GM18498 (cell line): Measurements from ENCODE around the gene MEGF10.

Source experiments
- ATAC-seq: cut with Tn5 transposase; IDR thresholded peaks from one replicate; pipeline ENCODE4 v1.9.1; 2021; ENCODE audit warnings: mild to moderate bottlenecking, moderate library complexity; ENCODE audit not compliant: unreplicated experiment

The MEGF10 gene

DNA sequence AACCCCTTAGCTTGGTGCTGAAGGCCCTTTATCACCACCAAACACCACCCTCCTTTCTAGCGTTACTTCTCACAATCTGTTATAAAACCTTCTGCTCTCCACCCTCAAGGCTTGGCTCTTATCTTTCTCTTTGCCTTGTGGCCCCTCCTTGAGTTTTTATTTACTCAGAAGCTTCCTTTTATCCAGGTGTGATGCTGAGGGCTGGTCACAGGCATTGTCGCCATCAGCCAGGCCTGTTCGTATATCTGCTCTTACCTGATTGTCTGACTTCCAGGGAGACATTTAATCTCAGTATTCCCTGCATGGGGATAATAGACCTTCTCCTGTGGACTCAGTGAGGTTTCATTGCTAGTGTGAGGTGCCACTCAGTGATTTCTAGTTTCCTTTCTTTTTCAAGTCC is 34.2 kb downstream of the MEGF10 start:
- ATAC-seq, result no peak

DNA sequence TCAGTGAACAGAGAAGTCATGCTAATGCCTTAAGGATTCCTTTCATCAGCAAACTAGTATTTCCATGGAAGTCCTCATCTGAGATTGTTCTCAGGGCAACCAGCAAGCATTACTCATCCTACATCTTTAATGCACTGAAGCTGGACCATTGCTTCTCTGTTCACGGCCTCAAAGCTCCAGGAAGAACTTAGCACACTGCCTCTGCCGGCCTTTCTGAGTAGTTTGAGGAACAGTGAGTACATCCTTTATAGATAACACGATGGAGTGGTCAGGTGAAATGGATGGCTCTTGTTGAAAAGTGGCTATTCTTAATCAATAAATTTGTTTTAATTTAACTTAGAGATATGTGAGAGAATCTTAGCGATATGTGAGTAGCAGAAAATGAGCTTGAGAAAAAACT is 35.8 kb downstream of the MEGF10 start:
- no peak for ATAC-seq

DNA sequence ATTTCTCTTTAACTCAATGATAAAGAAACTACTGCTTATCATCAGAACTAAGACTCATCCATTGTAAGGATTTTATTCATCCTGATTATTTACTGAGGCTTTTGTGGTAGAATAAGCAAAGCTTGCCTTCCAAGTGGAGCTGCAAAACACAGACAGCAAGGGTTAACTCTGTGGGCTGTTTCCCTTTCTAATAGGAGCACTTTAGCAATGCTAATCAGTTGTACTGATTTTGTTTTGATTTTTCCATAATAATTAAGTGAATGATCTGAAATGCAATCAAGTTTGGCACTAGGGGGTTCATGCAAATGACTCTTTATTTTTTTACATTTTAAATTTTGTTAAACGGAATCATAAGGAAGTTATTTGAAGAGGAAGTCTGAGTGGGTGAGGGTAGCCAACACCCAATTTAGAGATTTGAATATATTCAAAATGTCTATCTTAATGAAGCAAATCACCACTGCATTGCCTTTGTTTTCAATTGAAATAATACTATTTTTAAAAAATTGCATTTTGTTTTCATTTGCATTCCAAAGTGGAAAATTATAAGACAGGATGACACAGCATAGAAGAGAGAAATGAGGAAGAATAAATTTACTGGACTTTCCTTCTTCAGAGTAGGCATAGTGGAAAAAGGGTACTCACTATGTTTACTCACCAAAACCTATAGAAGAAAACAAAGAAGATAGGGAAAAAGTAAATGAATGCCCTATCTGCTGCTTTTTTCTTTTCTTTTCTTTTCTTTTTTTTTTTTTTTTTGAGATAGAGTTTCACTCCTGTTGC is 36.6 kb downstream of the MEGF10 start:
- no peak for ATAC-seq

DNA sequence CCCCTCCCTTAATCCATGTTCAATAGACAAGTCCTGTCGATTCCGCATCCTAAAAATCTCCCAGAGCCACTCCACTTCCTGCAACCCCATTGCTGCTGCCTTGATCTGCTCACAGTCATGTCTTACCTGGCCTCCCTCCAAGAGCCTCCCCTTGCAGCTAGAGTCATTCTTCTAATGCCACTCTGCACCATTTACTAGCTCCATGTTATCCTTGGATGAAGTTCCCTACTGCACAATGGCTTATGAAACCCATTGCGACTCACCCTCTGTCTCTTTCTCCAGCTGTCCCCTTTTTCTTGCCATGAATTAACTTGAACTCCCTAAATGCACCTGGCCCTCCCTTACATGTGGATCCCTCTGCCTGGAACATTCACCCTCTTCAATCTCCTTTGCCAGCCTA is 39.5 kb downstream of the MEGF10 start:
- no peak for ATAC-seq

DNA sequence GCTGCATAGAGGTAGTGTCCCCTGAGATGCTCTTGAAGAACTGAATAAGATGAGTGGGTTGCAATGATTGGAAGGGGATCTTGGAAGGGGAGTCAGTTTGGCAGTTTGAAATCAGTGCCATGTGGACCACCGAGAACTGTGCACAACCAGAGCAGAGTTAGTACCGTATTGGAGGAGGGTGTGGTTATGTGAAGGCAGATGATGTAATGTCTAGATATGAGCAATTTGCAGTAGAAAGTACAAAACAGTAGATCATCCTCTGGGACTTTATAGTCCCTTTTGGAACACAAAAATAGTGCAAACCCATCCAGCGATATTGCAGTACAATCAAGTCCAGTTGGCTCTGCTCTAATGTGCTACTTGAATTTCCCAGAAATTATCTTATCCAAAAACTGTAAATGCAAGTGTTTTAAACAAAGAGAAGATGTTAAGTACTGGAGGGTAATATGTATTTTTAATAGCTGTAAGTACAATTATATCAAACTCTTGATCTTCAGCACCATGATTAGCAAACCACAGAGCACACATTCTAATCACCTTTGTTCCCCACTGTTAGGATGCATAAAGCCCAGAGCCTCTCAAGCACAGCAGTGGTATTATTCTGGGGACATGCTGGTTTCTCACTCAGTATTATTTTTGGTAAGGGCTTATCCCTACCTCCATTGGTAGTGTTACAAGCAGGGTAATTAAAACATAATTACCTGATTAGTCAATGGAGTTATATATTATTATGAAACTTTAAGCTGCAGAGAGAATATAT is 41.5 kb downstream of the MEGF10 start:
- no peak for ATAC-seq

DNA sequence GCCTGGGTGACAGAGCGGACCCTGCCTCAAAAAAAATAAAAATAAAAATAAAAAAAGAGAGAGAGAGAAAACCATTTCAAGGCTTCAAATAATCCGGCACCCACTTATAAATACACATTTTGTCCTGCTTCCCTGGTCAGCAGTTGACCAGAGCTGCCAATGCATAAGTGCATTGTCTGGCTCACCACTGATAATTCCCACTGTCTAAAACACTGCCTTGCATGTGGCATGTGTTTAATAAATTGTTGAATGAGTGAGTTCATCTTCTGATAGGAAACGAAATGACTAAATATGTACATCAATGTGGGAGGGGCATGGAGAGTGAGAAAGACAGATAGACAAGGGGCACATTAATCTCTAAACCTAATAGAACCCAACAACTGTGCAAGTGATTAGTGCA is 42.9 kb downstream of the MEGF10 start:
- no peak for ATAC-seq

DNA sequence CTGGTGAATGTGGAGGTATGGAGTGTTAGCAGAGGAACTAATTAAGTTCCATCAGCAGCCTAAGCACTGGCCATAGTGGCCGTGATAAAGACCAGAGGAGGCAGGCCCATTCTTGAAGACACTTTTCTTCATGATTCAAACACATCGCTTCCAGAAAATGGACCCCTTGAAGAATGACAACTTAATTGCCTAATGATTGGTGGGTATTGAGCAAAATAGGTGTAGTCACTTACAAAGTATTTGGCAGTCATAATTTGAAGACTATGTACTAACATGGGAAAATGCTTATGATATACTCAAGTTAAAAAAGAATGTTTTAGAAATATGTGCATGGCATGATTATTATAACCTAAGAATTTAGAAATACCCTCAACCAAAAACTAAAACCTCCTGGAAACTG is 44.8 kb downstream of the MEGF10 start:
- ATAC-seq, result no peak

DNA sequence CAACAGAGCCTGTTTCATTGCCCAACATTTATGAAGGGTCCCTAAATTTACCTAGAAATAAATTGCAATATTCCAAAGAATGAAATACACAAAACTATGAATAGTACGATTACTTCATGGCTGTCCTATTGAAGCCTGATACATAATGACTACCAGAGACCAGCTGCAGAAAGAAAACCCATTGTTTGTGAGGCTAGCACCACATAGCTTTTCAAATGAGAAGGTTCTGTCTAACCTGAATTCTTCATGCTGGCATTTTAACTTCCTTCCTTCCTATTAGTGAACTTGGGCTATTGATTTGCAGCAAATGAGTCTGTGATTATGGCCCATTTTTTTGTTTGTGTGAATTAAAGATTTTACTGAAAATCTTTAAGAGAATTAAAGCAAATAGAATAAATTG is 47.3 kb downstream of the MEGF10 start:
- ATAC-seq, result no peak

DNA sequence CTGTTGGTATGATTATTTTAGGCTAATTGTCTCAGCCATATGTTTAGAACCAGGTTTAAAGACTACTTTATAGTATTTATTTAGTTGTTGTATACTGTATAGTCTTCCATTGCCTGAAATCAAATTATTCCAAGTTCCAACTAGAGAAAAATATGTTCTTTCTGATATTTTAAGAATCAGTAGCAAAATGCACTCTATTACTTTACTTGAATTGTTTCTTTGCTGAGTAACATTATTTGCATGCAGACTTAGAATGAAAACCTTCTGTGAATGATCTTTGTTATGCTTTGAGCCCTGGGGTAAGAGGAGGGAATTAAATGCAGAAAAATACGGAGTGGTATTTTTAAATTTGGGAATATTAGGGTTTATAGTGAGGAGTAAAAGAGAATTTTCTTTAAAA is 47.9 kb downstream of the MEGF10 start:
- ATAC-seq, result no peak

DNA sequence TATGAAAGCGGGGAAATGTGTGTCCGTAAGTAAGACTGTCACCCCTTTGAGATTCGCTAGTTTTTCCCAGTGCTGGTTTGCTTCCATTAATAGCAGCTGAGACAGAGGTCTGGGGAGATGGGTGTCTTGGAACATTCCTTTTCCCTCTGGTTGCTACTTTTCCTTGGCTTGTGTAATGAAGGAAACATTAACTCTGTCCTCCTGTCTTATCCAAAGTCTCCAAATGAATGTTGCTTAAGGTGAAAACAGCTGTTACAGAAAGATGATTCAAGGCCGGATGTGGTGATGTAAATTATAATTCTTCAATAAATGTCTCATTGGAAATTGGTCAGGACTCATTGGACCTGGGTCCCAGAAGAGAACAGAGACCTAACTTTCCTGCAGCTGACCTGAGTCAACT is 50.0 kb downstream of the MEGF10 start:
- no peak for ATAC-seq

DNA sequence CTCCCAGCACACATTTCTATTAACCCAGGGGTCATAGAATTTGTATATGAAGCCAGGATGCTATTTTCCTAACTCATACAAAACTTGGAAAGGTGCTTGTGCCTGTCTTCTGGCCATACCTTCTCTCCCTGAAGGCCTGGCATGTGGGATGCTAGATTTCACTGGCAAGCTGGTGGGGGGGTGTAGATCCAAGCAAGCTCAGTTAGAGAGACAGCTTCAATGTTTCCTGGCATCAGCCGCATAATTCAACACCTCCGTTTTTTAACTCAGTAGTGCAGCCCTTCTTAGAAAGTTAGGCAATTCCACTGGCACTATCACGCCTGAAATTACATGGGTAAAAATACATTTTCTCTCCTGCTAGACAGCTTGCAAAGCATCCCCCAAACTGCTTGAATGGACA is 51.8 kb downstream of the MEGF10 start:
- ATAC-seq, result no peak

DNA sequence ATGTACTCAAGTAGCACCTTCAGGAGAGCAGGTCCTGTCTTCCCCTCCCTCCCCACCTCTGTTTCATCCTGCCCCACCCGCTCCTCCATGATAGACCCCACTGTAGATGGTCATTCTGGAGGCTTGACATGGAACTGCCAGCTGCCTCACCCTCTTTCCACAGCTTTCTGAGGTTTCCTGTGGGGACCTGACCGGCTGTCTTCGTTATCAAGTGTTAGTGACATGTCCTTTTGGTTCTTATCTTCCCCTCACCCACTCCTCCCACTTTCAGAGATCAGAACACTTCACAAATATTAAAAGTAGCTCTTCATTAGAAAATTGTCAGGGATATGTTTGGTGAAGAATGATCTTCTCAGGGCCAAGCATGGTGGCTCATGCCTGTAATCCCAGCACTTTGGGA is 52.7 kb downstream of the MEGF10 start:
- ATAC-seq, result no peak

DNA sequence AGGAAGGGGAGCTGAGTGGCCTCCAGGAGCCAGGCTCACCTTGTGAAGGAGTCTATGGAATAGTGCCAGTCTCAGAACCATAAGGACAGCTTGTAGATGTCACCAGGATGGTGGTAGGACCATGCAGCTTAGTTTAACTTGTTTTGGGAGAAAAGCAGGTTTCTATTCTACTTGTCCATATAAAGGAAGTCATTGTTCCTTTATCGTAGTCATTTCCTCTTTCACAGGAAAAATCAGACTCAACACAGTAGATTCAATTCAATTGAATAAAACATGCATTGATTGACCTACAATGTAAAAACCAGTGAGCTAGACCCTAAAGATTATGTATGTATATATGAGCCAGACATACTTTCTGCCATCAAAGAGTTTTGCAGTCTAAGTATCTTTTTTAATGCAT is 53.3 kb downstream of the MEGF10 start:
- ATAC-seq, result no peak

DNA sequence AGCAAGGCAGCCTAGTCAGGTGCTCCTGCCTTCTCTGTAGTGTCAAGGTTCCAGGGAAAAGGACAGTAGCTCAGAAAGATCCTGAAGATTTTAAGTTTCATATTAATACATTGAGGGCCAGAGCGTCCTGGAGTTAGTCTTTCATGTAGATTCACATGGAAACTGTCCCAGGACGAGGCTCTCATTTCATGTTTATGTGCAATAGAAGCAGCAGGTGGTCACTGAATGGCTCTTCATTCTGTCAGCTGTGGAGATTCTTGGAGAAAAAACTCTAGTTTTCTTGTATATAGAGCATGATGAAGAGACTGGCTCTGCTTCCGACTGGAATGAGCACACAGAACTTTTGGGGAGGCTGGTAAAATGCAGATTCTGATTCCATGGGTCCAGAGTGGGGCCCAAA is 54.3 kb downstream of the MEGF10 start:
- ATAC-seq, result no peak

DNA sequence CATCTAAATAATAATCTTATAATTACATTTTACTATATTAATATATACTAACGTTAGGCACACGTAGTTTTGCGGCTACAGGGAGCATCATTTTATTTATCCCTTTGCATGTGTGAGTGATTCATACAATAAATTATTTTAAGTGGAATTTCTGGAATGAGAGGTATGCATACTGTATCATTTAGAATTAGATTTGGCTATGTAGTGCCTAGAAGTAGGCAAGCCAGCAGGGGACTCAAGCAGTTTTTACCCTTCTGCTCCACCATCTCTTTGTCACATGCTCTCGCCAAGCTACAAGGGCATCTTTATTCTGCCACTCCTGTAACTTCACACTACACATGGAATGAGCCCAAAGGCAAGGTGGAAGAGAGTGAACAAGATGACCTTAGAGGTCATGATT is 60.8 kb downstream of the MEGF10 start:
- ATAC-seq, result no peak

DNA sequence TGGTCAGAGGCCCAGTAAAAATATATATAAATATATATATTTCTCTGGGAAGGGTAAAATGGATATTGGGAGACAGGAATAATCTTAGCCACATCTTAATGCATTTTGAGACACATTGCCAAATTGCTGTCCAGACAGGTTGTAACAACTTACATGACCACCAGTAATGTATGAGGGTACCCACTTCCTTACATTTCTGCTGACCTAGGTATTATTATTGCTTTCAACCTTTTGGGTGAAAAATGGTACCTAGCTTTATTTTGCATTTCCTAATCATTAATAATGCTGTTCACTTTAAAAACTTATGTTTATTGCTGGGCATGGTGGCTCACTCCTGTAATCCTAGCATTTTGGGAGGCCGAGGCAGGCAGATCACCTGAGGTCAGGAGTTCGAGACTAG is 61.5 kb downstream of the MEGF10 start:
- no peak for ATAC-seq

DNA sequence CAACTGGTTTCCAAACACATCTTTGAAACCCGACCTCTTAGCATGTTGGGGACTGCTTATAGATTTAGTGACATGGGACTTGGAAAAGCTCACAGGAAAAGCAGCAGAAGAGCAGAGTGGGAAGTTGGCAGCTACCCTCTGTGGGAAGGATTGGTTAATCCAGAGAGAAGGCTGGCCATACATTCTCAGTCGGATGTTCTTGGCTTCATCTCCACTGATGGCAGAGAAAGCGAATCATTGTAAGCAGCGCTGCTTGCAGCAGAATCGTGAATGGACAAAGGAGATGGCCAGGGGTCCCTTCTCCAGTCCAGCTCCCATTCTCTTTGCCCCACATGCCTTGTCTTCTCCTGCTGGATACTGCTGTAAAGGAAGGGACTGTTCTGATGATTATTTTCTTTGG is 62.7 kb downstream of the MEGF10 start:
- ATAC-seq, result no peak

DNA sequence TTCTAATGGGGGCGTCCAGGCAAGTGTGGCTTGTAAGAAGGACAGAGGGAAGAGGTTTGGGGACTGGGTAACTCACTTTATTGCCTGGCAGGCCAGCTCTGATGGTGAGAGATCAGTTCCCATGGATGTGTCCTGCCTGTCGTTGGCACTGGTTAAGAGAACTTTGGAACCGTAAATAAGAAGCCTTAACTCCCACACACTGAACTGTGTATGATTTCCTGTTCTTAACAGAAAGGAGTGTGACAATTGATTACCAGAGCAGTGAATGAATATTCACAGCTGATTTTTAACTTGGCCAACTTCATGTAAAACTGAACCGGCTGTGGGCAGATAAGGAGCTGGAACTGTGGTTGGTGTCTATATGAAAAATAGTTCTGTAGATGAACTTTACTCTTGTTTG is 63.2 kb downstream of the MEGF10 start:
- ATAC-seq, result no peak

DNA sequence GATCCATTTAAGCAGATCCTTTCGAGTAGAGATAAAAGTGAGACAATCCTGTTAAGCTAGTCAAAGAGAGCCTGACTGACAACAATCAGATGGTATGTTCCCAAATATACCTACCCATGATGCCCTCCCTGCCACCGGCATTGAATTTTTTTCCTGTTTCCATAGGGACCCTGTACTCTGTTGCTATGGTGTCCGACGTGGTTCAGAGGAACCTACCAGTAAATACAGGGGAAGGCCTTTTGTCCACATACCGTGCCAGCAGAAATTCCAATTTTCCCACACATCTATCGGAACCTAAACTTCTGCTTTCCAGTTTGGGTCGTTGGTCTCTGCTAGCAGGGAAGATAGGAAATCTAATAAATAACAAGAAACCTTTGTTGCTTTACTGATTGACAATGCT is 64.7 kb downstream of the MEGF10 start:
- ATAC-seq, result no peak

DNA sequence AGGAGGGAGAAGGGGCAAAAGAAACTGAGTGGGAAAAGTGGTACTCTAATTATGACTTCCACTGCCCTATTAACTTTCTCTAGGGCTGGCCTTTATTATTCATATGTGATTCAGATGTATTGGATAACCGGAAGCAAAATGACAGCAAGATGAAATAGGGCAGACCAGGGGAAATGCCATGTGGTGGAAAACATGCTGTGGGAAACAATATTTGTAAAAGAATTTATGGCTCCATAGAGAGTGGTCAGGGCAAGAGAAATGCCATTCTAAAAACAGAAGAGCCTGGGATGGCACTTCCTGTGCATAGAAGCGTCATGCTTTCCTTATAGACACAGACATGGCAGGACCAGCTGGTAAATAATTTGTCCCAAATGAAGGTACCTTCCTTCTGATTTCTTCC is 67.7 kb downstream of the MEGF10 start:
- ATAC-seq, result no peak

DNA sequence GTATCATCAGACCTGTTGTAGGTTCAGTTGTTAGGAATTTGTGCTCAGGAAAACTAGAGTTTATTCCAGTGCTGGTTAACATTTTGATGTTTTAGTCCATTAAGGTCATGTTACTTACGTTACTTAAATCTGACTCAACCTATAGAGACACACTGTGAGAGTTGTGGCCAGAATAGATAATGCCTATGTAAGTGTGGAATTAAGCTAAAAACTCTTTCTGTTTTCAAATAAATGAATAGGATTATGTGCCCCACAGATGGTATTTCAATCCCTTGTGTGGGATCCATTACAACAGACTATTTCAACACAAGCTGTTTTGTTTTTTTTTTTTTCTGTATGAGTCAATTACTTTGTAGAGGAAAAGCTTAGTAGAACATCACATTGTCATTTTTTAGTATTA is 68.1 kb downstream of the MEGF10 start:
- no peak for ATAC-seq

DNA sequence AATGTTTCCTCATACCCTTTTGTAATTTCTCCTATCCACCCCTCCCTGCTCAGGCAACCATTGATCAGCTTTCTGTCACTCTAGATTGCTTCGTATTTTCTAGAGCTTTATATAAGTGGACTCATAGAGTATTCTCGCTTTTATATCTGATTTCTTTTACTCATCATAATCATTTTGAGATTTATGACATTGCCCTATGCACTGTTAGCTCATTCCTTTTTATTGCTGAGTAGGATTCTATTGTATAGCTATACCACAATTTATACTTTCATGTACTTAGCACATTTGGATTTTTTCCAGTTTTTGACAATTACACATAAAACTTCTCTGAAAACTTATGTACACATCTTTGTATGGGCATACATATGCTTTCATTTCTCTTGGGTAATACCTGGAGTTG is 68.9 kb downstream of the MEGF10 start:
- ATAC-seq, result no peak

DNA sequence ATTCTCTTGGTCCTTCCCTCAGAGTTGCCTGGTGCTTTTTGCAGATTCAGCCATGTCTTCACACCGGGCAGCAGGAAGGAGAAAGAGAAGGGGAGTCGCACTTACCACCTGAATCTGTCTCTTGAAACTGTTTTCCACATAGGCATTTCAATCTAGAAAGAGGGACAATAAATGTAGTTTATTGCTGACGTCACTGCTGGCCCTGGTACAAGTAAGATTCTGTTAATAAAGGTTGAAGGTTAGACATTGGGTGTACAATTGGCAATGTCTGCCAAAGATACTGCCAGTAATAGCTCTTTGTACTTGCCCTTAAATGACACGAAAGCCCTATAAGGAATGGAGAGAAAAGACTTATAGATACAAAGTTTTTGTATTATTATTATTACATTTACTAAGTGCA is 72.8 kb downstream of the MEGF10 start:
- no peak for ATAC-seq
